ENCODE measurements around the gene GALNT13.

- TF ChIP-seq POLR2AphosphoS5 (IDR thresholded peaks at IDR 0.05; ENCODE audit: insufficient read depth in 1 of 2, low read depth in 1 of 2): no peak
- TF ChIP-seq, protein P1, sequence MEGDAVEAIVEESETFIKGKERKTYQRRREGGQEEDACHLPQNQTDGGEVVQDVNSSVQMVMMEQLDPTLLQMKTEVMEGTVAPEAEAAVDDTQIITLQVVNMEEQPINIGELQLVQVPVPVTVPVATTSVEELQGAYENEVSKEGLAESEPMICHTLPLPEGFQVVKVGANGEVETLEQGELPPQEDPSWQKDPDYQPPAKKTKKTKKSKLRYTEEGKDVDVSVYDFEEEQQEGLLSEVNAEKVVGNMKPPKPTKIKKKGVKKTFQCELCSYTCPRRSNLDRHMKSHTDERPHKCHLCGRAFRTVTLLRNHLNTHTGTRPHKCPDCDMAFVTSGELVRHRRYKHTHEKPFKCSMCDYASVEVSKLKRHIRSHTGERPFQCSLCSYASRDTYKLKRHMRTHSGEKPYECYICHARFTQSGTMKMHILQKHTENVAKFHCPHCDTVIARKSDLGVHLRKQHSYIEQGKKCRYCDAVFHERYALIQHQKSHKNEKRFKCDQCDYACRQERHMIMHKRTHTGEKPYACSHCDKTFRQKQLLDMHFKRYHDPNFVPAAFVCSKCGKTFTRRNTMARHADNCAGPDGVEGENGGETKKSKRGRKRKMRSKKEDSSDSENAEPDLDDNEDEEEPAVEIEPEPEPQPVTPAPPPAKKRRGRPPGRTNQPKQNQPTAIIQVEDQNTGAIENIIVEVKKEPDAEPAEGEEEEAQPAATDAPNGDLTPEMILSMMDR (IDR thresholded peaks at IDR 0.05): no peak
Observed at GRCh38 chr2:154484338-154485099, 612.8 kb downstream of the GALNT13 start.
